Measurements from ENCODE around the gene VPS13D.

VPS13D gene

GRCh38 chr1:12465126-12465525 is 235.3 kb downstream of the VPS13D start:
- Histone ChIP-seq H3K79me2 (ENCODE audit: insufficient read depth, low read depth) (no peaks in the 10 kb centered on the region), H2AFZ (ENCODE audit: low read depth) (no peak overlapping the region), H3K27ac (no peak overlapping the region), H3K4me2 (no peak overlapping the region), H3K36me3 (ENCODE audit: insufficient read depth) (no peaks in the 10 kb centered on the region), H3K4me1 (ENCODE audit: low read depth, poor library complexity, severe bottlenecking) (no peaks in the 10 kb centered on the region), H3K4me3 (IDR thresholded peaks at IDR 0.05; ENCODE audit: insufficient read depth, low read depth, low read length) (no peak overlapping the region), H4K20me1 (ENCODE audit: insufficient read depth) (no peaks in the 10 kb centered on the region), H3K27me3 (ENCODE audit: insufficient read depth, low read depth) (no peaks in the 10 kb centered on the region), H3K9ac (no peak overlapping the region)
- no peak for TF ChIP-seq CTCF (conservative IDR thresholded peaks at IDR 0.05; ENCODE audit: low read depth, low read length)

- Histone ChIP-seq H3K79me2 (ENCODE audit: insufficient read depth, low read depth) (no peaks in the 10 kb centered on the region), H2AFZ (ENCODE audit: low read depth) (no peak overlapping the region), H3K9ac (no peak overlapping the region), H3K4me3 (IDR thresholded peaks at IDR 0.05; ENCODE audit: insufficient read depth, low read depth, low read length) (no peak overlapping the region), H3K4me1 (ENCODE audit: low read depth, poor library complexity, severe bottlenecking) (no peaks in the 10 kb centered on the region), H3K27me3 (ENCODE audit: insufficient read depth, low read depth) (no peaks in the 10 kb centered on the region), H3K36me3 (ENCODE audit: insufficient read depth) (no peaks in the 10 kb centered on the region), H3K27ac (no peak overlapping the region), H4K20me1 (ENCODE audit: insufficient read depth) (no peaks in the 10 kb centered on the region), H3K4me2 (no peak overlapping the region)
- TF ChIP-seq CTCF (conservative IDR thresholded peaks at IDR 0.05; ENCODE audit: low read depth, low read length), result no peak
These were observed 237.0 kb downstream of the VPS13D start for GRCh38 chr1:12466816-12467215.

GRCh38 chr1:12467570-12468286 is 237.9 kb downstream of the VPS13D start:
- no peaks in the 10 kb centered on the region for H4K20me1 ChIP-seq (ENCODE audit: insufficient read depth)
- no peak overlapping the region for H3K9ac ChIP-seq
- no peaks in the 10 kb centered on the region for H3K36me3 ChIP-seq (ENCODE audit: insufficient read depth)
- H3K4me3 ChIP-seq (IDR thresholded peaks at IDR 0.05; ENCODE audit: insufficient read depth, low read depth, low read length), result no peak overlapping the region
- H3K27ac ChIP-seq, result no peak overlapping the region
- H3K4me1 ChIP-seq (ENCODE audit: low read depth, poor library complexity, severe bottlenecking), result no peaks in the 10 kb centered on the region
- TF ChIP-seq CTCF (conservative IDR thresholded peaks at IDR 0.05; ENCODE audit: low read depth, low read length), result no peak
- no peak overlapping the region for H2AFZ ChIP-seq (ENCODE audit: low read depth)
- no peak overlapping the region for H3K4me2 ChIP-seq
- no peaks in the 10 kb centered on the region for H3K79me2 ChIP-seq (ENCODE audit: insufficient read depth, low read depth)
- H3K27me3 ChIP-seq (ENCODE audit: insufficient read depth, low read depth), result no peaks in the 10 kb centered on the region

- H3K27ac ChIP-seq, result no peak overlapping the region
- H3K4me2 ChIP-seq, result no peak overlapping the region
- H3K4me1 ChIP-seq (ENCODE audit: low read depth, poor library complexity, severe bottlenecking), result no peaks in the 10 kb centered on the region
- H4K20me1 ChIP-seq (ENCODE audit: insufficient read depth), result no peaks in the 10 kb centered on the region
- no peak overlapping the region for H3K4me3 ChIP-seq (IDR thresholded peaks at IDR 0.05; ENCODE audit: insufficient read depth, low read depth, low read length)
- H3K9ac ChIP-seq, result no peak overlapping the region
- no peak overlapping the region for H2AFZ ChIP-seq (ENCODE audit: low read depth)
- H3K79me2 ChIP-seq (ENCODE audit: insufficient read depth, low read depth), result no peaks in the 10 kb centered on the region
- TF ChIP-seq CTCF (conservative IDR thresholded peaks at IDR 0.05; ENCODE audit: low read depth, low read length), result no peak
- H3K27me3 ChIP-seq (ENCODE audit: insufficient read depth, low read depth), result no peaks in the 10 kb centered on the region
- H3K36me3 ChIP-seq (ENCODE audit: insufficient read depth), result no peaks in the 10 kb centered on the region
These were observed 238.5 kb downstream of the VPS13D start for GRCh38 chr1:12468323-12468722.
